A673 (cell line): ENCODE results near the gene TMEM258. TPM values are rescaled to one million over a fixed set of nuclear protein-coding genes. Genes with fewer than 3 reads are reported as not detected.

ENCODE experiments used
- BruUV-seq: library from RNA; stranded (reverse); fragments of 400-500 nt; replicated peaks from 2 replicates; lab custom pipeline; 2021; lab: Mats Ljungman, UMichigan
- CTCF ChIA-PET: fragments of 300-600 bp; sonication (Branson Sonifier 250); formaldehyde crosslinking; loops from one replicate; lab custom pipeline; 2022; ENCODE audit warnings: antibody characterized with exemption; lab: Charles Lee
- POLR2A ChIA-PET: fragments of 300-600 bp; sonication (Branson Sonifier 250); formaldehyde crosslinking; loops from one replicate; lab custom pipeline; 2022; ENCODE audit warnings: antibody characterized with exemption; ENCODE audit not compliant: low non-redundant PET; lab: Charles Lee
- DNase-seq: peaks from one replicate; pipeline ENCODE4 v3.0.0-alpha.2; 2015; ENCODE audit warnings: low spot score
- H3K27ac ChIP-seq: fragments of 200-600 bp; sonication (generic); 2 replicates; pipeline ENCODE4 v1.5.1; 2016; ENCODE audit warnings: mixed run types, low read depth, mild to moderate bottlenecking, mixed read lengths, antibody characterized with exemption, low read length; ENCODE audit not compliant: poor library complexity, severe bottlenecking
- H3K27me3 ChIP-seq: fragments of 200-600 bp; sonication (generic); replicated peaks from 2 replicates; pipeline ENCODE4 v1.6.1; 2017; ENCODE audit warnings: mixed run types, low read depth, mild to moderate bottlenecking, mixed read lengths, antibody characterized with exemption, low read length; ENCODE audit not compliant: insufficient read depth, poor library complexity
- H3K36me3 ChIP-seq: fragments of 200-600 bp; sonication (generic); 2 replicates; pipeline ENCODE4 v1.6.1; 2016; ENCODE audit warnings: mixed run types, mild to moderate bottlenecking, mixed read lengths, antibody characterized with exemption, low read length; ENCODE audit not compliant: insufficient read depth, poor library complexity, severe bottlenecking
- H3K4me1 ChIP-seq: fragments of 200-600 bp; sonication (generic); 2 replicates; pipeline ENCODE4 v1.6.1; 2017; ENCODE audit warnings: mixed run types, mild to moderate bottlenecking, mixed read lengths, antibody characterized with exemption, low read length; ENCODE audit not compliant: insufficient read depth, poor library complexity, severe bottlenecking
- H3K4me3 ChIP-seq: fragments of 200-600 bp; sonication (generic); 2 replicates; pipeline ENCODE4 v1.5.1; 2016; ENCODE audit warnings: low read depth, mixed run types, mild to moderate bottlenecking, mixed read lengths, low read length; ENCODE audit not compliant: poor library complexity, severe bottlenecking
- H3K9me3 ChIP-seq: fragments of 200-600 bp; sonication (generic); 2 replicates; pipeline ENCODE4 v1.6.1; 2016; ENCODE audit warnings: mixed run types, low read depth, mild to moderate bottlenecking, mixed read lengths, antibody characterized with exemption, low read length; ENCODE audit not compliant: poor library complexity, severe bottlenecking
- EZH2 ChIP-seq: fragments of 200-600 bp; sonication (generic); IDR thresholded peaks from 2 replicates; pipeline ENCODE4 v1.6.1; 2017; ENCODE audit warnings: borderline replicate concordance, low read depth, mild to moderate bottlenecking, mixed read lengths, antibody characterized with exemption, low read length; ENCODE audit not compliant: poor library complexity, severe bottlenecking
- intact Hi-C: fragments of 100-400 bp; cut with micrococcal nuclease; formaldehyde crosslinking; loops from one replicate; pipeline ENCODE4 v1.10.0; 2022; ENCODE audit not compliant: unreplicated experiment
- total RNA-seq: library from RNA; stranded (reverse); gene quantifications from 2 replicates; pipeline ENCODE4 v1.2.3, GENCODE V29; 2021
- TF ChIP-seq, protein P1 (sequence below): fragments of 300-800, 200-600 bp; sonication (generic); conservative IDR thresholded peaks from 2 replicates; pipeline ENCODE4 v1.5.1; 2017; ENCODE audit warnings: low read depth, mild to moderate bottlenecking, antibody characterized with exemption, low read length, moderate library complexity, mixed read lengths

TMEM258 gene
- total RNA-seq, 1 experiment from 2014 or later = 138 TPM

DNA sequence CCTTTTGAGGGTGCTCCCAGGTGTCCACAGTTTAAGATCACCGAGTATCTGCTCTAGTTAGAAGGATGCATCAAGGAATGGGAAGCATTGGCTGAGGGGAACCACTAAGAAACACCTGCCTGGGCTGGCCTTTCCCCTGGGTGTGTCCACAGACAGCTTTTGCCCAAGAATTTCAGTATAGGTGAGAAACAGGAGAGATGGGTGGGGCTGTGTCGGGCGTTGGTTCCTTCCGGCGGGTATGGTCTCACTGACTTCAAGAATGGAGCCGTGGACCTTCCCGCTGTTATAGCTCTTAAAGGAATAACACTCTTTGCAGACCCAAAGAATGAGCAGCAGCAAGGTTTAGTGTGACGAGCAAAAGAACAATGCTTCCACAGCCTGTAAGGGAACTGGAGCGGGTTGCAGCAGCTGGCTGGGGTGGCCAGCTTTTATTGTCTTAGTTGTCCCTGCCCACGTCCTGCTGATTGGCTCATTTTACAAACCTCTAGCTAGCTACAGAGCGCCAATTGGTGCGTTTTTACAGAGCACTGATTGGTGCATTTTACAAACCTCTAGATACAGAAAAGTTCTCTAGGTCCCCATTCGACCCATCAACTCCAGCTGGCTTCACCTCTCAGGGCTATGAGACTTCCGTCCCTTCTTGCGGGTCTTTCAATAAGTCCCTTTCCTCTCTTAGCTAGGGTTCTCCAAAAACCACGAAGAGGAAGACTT lies 22.0 kb upstream of the TMEM258 start:
- POLR2A ChIA-PET = no interaction called here
- CTCF ChIA-PET = interaction anchor here (0.9 to 1.5 kb wide), 3 partner anchors 15 to 294 kb away, joined by 4 to 12 read pairs (median 4); no protein-coding TSS in a partner anchor
- H3K27me3 ChIP-seq = no peaks in the 10 kb centered on the region
- peaks cover 56% of the 10 kb centered on the region for H3K36me3 ChIP-seq
- BruUV-seq = TSS peak; percentile 19
- H3K4me1 ChIP-seq = peaks cover 30% of the 10 kb centered on the region
- DNase-seq = peak; percentile 68
- H3K27ac ChIP-seq = peak overlapping the region; percentile 96
- TF ChIP-seq, protein P1, sequence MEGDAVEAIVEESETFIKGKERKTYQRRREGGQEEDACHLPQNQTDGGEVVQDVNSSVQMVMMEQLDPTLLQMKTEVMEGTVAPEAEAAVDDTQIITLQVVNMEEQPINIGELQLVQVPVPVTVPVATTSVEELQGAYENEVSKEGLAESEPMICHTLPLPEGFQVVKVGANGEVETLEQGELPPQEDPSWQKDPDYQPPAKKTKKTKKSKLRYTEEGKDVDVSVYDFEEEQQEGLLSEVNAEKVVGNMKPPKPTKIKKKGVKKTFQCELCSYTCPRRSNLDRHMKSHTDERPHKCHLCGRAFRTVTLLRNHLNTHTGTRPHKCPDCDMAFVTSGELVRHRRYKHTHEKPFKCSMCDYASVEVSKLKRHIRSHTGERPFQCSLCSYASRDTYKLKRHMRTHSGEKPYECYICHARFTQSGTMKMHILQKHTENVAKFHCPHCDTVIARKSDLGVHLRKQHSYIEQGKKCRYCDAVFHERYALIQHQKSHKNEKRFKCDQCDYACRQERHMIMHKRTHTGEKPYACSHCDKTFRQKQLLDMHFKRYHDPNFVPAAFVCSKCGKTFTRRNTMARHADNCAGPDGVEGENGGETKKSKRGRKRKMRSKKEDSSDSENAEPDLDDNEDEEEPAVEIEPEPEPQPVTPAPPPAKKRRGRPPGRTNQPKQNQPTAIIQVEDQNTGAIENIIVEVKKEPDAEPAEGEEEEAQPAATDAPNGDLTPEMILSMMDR = no peak
- TF ChIP-seq EZH2 = no peak
- peak overlapping the region; percentile 78 for H3K4me3 ChIP-seq
- intact Hi-C loops = no loop called here
- H3K9me3 ChIP-seq = no peaks in the 10 kb centered on the region

DNA sequence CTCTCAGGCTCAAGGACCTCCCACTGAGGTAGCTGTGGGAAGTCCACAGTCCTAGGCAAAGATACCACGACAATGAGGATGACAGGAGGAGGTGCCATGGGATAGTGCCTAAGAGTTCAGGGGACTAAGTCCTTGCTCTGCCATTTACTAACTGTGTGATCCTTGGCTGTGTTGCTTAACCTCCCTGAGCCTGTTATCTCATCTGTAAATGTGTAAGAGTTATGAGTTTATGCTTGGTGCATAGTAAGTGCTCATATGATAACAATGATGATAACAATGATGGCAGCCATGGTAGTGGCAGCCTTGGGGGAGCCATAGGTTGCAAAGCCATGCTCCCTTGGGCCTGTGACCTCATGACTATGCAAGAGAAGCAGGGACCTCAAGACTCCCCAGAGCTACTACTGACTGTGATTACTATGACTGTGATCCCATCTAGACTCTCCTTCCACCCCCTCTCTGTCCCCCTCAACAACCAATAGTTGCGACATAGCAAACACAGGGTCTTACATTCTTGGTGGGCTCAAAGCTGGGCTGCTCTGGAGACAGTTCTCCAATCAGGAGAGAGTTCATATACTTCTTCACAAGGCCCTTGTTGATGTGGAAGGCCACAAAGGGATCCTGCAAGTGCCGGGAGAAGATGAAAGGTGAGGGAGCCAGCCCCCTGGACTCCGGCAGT lies 20.5 kb upstream of the TMEM258 start:
- peaks cover 28% of the 10 kb centered on the region for H3K4me1 ChIP-seq
- H3K27me3 ChIP-seq = no peaks in the 10 kb centered on the region
- no peak overlapping the region for H3K4me3 ChIP-seq
- POLR2A ChIA-PET = no interaction called here
- H3K36me3 ChIP-seq = peaks cover 71% of the 10 kb centered on the region
- no TSS peak for BruUV-seq
- intact Hi-C loops = no loop called here
- H3K27ac ChIP-seq = peak overlapping the region; percentile 62
- TF ChIP-seq, protein P1 = no peak
- no peak for TF ChIP-seq EZH2
- DNase-seq = no peak
- CTCF ChIA-PET = no interaction called here
- H3K9me3 ChIP-seq = no peaks in the 10 kb centered on the region

DNA sequence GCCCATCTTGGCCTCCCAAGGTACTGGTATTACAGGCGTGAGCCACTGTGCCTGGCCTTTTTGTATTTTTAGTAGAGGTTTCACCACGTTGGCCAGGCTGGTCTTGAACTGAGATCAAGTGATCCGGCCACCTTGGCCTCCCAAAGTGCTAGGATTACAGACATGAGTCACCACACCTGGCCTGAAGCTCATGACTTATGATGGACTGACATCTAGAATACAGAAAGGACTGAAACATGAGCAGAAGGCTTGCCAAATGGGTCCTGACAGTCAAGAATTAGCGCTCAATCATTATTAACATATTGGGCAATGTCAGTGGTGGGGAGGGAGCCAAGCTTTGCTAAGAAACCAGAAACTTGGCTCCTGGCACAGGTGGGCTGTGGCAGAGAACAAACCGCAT lies 19.4 kb upstream of the TMEM258 start:
- Histone ChIP-seq H3K27me3 (no peaks in the 10 kb centered on the region), H3K4me3 (no peak overlapping the region), H3K9me3 (no peaks in the 10 kb centered on the region), H3K27ac (peak overlapping the region; percentile 62), H3K4me1 (peaks cover 19% of the 10 kb centered on the region), H3K36me3 (peaks cover 81% of the 10 kb centered on the region)
- intact Hi-C loops = no loop called here
- ChIA-PET POLR2A (no interaction called here), CTCF (no interaction called here)
- no TSS peak for BruUV-seq
- no peak for TF ChIP-seq EZH2
- TF ChIP-seq, protein P1 = no peak
- no peak for DNase-seq
